HEK293T (cell line): ENCODE results near the gene IL1RAP.

Experiments
- BHLHE40 ChIP-seq: fragments of 450-650 bp; IDR thresholded peaks from 2 replicates; pipeline ENCODE4 v1.6.1; 2016; ENCODE audit warnings: mild to moderate bottlenecking, moderate library complexity, borderline replicate concordance
- CTBP1 ChIP-seq: fragments of 450-650 bp; IDR thresholded peaks from 2 replicates; pipeline ENCODE4 v1.6.1; 2016; ENCODE audit warnings: borderline replicate concordance
- ELF4 ChIP-seq: fragments of 450-650 bp; IDR thresholded peaks from 2 replicates; pipeline ENCODE4 v1.6.1; 2017; ENCODE audit warnings: antibody characterized with exemption
- FOXK2 ChIP-seq: fragments of 450-650 bp; IDR thresholded peaks from 2 replicates; pipeline ENCODE4 v1.6.1; 2016; ENCODE audit warnings: mild to moderate bottlenecking
- FOXM1 ChIP-seq: fragments of 450-650 bp; IDR thresholded peaks from 2 replicates; pipeline ENCODE4 v1.6.1; 2017; ENCODE audit warnings: mild to moderate bottlenecking, borderline replicate concordance
- HDGF ChIP-seq: fragments of 450-650 bp; IDR thresholded peaks from 2 replicates; pipeline ENCODE4 v1.6.1; 2017; ENCODE audit warnings: antibody characterized with exemption, borderline replicate concordance
- LEF1 ChIP-seq: fragments of 450-650 bp; IDR thresholded peaks from 2 replicates; pipeline ENCODE4 v1.6.1; 2017; ENCODE audit warnings: mild to moderate bottlenecking, borderline replicate concordance
- PKNOX1 ChIP-seq: fragments of 450-650 bp; IDR thresholded peaks from 2 replicates; pipeline ENCODE4 v1.6.1; 2016
- SP1 ChIP-seq: fragments of 450-650 bp; IDR thresholded peaks from 2 replicates; pipeline ENCODE4 v1.6.1; 2017
- SUZ12 ChIP-seq: fragments of 450-650 bp; IDR thresholded peaks from 2 replicates; pipeline ENCODE4 v1.6.1; 2016; ENCODE audit warnings: mild to moderate bottlenecking
- ZNF384 ChIP-seq: fragments of 450-650 bp; IDR thresholded peaks from 2 replicates; pipeline ENCODE4 v1.6.1; 2016

- TF ChIP-seq HDGF (no peak), ELF4 (no peak), LEF1 (no peak), SUZ12 (no peak), BHLHE40 (no peak), CTBP1 (no peak), FOXK2 (no peak), FOXM1 (no peak), ZNF384 (no peak), SP1 (no peak), PKNOX1 (no peak)
These were observed 18.9 kb downstream of the IL1RAP start for GRCh38 chr3:190532731-190533203.
